Dermis microvascular lymphatic vessel endothelial cell (primary cell): Measurements from ENCODE around the gene MEP1A. TPM values are rescaled to one million over a fixed set of nuclear protein-coding genes. Genes with fewer than 3 reads are reported as not detected.
"Not testable (repeated sequence)": the region's sequence is repeated elsewhere in the genome, so short reads cannot be mapped to it uniquely, and the experiment has no call there.

Source experiments
- DNase-seq, 2 donors: peaks; one replicate each; pipeline versions ENCODE4 v3.0.0 to v3.0.0-alpha.2; 2010; ENCODE audit warnings: low read depth in 2 of 2
- total RNA-seq: library from RNA; depleted of rRNA; stranded (reverse); fragments of >200 nt; gene quantifications from 2 replicates; pipeline ENCODE4 v1.2.1, GENCODE V29; 2014

Gene MEP1A
- not detected in 2 replicates for total RNA-seq

- no peak for DNase-seq
Observed at GRCh38 chr6:46793138-46793537, at the start of gene MEP1A. Gene MEP1A, plus strand, starts transcription at chr6:46793389. Its CDS starts 10 bp downstream, at chr6:46793399.

DNA sequence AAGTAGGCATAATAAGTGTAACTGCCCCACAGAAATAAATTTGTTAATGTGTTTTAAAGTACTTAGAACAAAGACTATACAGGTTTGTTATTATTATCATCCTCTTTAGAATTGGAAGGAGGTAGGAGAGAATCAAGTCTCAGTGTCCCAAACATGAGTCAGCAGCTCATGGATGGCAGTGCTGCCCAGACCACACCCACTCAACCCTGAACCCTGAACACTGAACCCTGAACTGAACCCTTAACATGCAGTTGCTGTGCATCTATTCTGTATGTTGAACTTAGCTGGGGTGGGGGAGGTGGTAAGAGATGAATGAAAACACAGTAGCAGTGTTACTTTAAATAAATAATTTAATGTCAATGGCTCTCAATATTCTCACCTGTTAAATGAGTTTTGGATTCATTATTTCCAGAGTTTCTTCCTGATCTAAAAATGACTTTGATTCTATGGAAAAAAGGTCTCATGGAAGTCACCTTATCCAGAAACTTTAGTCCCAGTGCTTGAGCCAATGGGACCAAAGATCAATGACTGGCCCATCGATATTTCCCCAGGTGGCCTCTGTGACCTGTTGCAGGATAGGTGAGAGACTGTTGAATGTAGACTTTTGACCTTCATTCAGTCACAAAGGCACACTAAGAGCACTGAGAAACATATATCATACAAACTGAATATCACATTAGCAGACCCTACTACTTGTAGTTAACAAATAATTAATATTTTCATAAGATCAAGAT lies 49.6 kb upstream of the MEP1A start:
- no peak for DNase-seq

DNA sequence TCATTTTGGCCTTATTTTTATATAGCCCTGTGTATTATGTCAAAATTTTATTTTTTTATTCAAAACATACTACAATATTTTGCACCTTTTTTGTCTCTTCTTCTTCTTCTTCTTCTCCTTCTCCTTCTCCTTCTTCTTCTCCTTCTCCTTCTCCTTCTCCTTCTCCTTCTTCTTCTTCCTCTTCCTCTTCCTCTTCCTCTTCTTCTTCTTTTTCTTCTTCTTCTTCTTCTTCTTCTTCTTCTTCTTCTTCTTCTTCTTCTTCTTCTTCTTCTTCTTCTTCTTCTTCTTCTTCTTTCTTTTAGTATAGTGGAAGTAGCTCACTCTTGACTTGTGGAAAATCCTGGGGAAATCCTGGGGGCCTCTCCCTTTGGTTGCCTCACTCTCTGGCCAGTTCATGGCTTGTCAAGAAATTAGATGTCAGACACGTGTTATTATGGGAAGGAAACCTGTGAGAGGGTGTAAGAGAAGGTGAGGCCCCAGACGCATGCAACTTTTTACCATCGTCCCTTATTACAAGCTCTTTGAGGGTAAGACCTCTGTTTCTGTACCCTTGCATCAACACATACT lies 48.9 kb upstream of the MEP1A start:
- DNase-seq = not testable (repeated sequence)

GRCh38 chr6:46745973-46746372 lies 47.2 kb upstream of the MEP1A start:
- no peak for DNase-seq

- no peak for DNase-seq
Observed at GRCh38 chr6:46746696-46747095, 46.5 kb upstream of the MEP1A start, which contains the start of gene ANKRD66. Gene ANKRD66, plus strand, starts transcription at chr6:46746933. Its CDS starts 5,016 bp downstream, at chr6:46751949.

GRCh38 chr6:46748940-46749503 lies 44.2 kb upstream of the MEP1A start:
- no peak for DNase-seq

- DNase-seq = no peak
Observed at GRCh38 chr6:46749731-46750130, 43.5 kb upstream of the MEP1A start.

GRCh38 chr6:46751658-46752057 lies 41.5 kb upstream of the MEP1A start:
- no peak for DNase-seq

- DNase-seq = no peak
Observed at GRCh38 chr6:46755865-46756264, 37.3 kb upstream of the MEP1A start.

DNA sequence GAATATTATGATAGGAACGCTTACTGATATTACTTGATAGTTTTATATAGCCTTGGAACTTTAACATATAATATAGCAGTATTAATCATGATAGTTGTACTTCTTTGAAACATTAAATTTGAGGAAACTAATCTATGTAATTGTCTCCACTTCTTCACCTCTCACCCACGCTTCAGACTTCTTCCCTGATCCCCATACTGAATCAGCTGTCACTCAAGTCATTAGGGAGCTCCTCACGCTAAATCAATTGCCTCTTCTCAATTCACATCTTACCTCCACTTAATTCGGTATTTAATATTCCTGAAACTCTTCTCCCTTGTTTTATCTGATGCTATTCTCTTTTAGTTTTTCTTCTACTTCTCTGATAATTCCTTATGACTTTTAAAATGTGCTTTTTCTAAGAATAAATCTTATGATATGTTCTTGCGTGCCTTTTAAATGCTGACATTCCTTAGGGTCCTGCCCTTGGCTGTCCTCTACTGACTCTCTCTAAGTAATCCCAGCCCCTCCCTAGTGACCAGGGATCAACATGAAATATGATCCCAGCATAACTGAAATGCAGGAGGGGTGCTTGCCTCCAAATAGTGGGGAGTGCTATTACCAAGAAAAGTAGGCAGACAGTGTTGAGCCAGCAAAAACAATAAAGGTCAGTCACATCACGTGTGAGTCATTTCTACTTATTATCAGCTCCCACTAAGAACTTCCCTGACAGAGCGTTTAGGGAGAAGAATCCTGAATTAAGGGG lies 36.5 kb upstream of the MEP1A start:
- no peak for DNase-seq

DNA sequence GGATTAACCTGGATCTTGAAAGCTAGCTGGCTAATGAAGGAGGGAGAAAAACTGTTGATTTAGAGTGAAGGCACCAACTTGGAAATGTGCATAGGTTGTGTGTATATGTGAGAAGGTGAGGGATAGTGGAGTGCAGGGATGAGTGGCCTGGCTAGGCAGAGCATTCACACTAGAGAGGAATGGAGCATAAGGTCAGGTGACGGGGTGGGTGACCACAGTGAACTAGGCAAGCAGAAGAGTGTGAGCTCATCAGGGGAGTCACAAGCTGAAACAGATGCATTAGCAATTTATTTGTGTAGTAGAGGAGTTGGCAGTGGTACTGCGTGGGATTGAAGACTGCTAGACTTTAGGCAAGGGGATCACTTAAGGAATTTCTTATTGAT lies 36.0 kb upstream of the MEP1A start:
- DNase-seq = no peak

DNA sequence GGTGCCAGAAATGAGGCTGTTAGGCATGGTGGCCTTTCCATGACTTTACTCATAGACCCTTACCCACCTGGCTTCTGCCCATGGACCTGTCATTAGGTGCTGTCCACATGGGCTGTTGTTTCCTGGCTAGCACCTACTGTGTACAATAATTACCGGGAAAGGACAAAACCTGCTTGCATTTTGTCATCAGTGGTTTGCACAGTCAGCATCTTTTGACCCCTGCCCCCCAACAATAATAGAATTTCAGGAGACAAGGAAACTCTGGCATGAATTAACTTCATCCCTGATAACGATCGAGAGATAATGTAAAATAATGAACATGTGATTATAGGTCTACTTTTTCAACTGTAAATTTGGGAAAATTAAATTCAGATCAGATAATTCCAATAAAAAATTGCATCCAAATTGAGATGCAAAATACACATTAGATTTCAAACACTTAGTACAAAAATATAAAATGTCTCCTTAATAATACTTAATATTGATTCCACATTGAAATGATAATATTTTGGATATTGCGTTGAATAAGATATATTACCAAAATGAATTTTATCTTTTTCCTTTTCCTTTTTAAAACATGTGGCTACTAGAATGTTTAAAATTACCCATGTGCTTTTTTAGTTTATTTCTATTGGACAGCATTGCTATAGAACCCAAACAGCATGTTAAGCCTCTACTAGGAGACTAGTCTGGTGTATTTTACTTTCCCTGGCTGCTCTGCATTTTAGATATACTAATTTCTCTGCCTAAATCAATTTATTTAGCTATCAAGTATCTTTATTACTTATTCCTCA lies 34.0 kb upstream of the MEP1A start:
- no peak for DNase-seq

DNA sequence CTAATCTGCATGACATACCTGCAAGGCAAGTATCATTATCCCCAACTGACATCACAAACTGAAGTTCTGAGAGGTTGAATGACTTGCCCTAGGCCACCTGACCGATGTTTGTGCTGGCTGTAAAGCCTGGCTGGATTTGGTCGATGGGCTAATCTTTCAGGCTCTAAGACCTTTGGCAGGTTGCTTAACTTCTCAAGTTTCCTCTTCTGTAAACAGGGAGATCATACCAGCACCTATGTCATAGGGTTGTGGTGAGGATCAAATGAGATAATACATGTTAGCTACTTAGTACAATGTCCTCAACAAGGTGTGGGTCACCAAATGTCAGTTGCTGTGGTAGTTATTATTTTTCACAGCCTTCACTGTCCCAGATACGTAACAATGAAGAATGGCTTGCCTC lies 32.3 kb upstream of the MEP1A start:
- DNase-seq = no peak

- DNase-seq = no peak
Observed at GRCh38 chr6:46763466-46763865, 29.7 kb upstream of the MEP1A start.

GRCh38 chr6:46764280-46764679 lies 28.9 kb upstream of the MEP1A start:
- DNase-seq = not testable (repeated sequence)

GRCh38 chr6:46764961-46765360 lies 28.2 kb upstream of the MEP1A start:
- DNase-seq = no peak

DNA sequence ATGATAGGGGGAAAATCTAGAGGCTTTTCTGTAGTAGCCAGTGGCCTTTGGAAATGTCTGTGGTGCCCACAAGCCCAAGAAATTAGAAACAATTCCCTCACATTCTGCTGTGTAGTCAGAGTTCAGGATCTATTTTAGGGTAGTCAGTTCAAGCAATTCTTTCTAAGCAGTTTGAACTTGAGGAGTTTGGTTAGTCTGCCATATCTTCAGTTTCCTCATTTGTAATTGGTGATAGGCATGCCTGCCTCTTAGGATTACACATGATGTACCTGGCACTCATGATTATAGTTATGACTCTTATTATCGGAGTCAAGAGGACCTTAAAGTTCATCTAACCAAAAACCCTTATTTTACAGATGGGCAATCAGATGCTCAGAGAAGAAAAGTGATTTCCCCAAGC lies 21.2 kb upstream of the MEP1A start:
- no peak for DNase-seq

- no peak for DNase-seq
Observed at GRCh38 chr6:46772762-46773161, 20.4 kb upstream of the MEP1A start.

- no peak for DNase-seq
Observed at GRCh38 chr6:46773201-46773855, 19.9 kb upstream of the MEP1A start.

GRCh38 chr6:46774736-46775135 lies 18.5 kb upstream of the MEP1A start:
- DNase-seq = not testable (repeated sequence)
